IPS-NIHi7 (cell line): ENCODE results near the gene CCZ1.
"Not testable (repeated sequence)": the region's sequence is repeated elsewhere in the genome, so short reads cannot be mapped to it uniquely, and the experiment has no call there.

Experiments used
- DNase-seq: peaks from one replicate; pipeline ENCODE4 v3.0.0; 2012; ENCODE audit warnings: mixed read lengths; ENCODE audit errors: extremely low spot score

The CCZ1 gene

GRCh38 chr7:5898480-5899224 is at the start of gene CCZ1:
Gene CCZ1, plus strand, starts transcription at chr7:5898733. Its CDS starts 67 bp downstream, at chr7:5898800.
- DNase-seq, result peak; percentile 18

DNA sequence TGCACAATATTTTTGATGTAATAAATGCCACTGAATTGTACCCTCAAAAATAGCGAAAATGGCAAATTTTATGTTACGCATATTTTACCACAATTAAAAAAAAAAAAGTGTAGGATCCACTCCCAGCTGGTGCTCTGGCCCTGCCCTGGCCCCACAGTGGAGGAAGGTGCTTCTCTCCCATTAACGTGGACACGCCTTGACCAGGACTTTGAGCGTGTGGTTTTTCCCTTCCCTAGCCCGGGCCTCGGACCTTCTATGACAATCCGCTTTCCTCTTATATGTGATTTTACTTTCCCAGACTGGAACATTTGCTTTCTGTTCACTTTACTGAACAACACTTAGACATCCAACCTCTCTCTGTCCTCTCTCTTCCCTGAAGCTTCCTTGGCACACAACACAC is 47.6 kb upstream of the CCZ1 start:
- no peak for DNase-seq

DNA sequence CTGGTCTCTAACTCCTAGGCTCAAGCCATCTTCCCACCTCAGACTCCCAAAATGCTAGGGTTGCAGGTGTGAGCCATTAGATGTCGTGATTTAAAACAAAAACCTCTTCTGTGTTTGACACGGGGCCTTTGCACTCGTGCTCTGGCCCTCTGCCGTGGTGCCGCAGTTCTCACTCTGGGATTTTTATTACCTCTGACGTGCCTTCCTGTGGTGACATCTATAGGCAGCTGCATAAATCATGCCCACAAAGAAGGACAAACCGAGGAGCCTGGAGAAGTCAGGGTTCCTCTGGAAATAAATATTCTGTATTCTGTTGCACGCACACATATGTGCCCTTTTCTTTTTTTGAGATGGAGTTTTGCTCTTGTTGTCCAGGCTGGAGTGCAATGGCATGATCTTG is 43.8 kb upstream of the CCZ1 start:
- no peak for DNase-seq

DNA sequence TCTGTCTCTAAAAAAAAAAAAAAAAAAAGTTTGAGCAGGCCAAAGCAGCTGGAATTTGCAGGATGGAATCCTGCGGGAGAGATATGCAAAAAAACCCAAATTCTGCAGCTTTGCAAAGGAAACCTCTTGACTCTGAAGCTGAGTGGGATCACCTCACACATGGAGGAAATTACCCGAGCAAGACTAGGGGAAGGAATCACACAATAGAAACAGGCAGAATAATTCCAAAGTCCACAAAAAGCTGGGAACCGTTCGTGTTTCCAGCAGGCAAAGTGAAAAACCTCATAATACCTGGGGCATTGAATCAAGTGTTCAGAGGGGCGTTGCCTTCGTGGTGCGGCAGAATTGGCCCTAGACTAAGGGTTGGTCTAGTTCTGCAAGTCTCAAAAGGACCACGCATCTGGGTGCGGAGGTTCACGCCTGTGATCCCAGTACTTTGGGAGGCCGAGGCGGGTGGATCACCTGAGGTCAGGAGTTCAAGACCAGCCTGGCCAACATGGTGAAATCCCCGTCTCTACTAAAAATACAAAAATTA is 41.4 kb upstream of the CCZ1 start:
- not testable (repeated sequence) for DNase-seq

DNA sequence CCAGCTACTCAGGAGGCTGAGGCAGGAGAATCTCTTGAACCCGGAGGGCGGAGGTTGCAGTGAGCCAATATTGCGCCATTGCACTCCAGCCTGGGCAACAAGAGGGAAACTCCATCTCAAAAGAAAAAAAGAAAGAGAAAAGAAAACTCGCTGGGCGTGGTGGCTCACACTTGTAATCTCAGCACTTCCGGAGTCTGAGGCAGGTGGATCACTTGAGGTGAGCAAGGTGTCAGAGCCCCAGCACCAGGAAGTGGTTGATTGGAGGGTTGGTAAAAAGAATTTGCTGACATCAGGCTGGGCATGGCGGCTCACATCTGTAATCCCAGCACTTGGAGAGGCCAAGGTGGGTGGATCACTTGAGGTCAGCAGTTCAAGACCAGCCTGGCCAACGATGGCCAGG is 40.0 kb upstream of the CCZ1 start:
- not testable (repeated sequence) for DNase-seq

DNA sequence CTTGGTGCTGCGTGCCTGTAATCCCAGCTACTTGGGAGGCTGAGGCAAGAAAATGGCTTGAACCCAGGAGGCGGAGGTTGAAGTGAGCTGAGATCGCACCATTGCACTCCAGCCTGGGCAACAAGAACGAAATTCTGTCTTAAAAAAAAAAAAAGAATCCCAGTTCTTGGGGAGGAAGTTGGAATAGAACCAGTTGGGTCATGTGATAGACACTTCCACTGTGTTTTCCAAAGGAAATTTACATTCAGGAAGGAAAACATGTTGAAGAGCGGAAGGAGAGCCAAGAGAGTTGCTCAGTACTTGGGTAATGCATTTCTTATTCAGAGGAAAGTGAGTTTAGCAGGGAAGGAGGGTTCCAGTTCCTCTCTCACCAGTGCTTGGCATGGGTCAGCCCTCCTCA is 37.3 kb upstream of the CCZ1 start:
- not testable (repeated sequence) for DNase-seq

DNA sequence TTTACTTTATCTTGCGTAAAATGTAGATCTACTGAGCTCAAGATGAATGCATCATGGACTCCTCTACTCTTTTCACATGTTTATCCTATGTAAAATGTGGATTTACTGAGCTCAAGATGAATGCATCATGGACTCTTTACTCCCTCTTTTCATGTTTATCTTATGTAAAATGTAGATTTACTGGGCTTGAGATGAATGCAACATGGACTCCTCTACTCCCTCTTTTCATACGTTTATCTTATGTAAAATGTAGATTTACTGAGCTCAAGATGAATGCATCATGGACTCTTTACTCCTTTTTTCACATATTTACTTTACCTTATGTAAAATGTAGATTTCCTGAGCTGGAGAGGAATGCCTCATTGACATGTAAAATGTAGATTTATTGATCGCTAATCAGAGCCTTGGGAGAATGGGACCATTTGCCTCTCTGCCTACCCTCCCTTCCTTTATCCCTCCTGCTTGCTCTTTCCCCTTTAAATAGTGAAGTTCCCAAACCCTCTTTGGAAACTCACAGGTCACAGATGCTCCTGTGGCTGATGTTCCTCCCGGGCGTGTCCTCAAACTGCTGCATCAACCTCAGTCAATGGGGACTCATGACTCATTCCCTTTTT is 35.7 kb upstream of the CCZ1 start:
- DNase-seq, result not testable (repeated sequence)

DNA sequence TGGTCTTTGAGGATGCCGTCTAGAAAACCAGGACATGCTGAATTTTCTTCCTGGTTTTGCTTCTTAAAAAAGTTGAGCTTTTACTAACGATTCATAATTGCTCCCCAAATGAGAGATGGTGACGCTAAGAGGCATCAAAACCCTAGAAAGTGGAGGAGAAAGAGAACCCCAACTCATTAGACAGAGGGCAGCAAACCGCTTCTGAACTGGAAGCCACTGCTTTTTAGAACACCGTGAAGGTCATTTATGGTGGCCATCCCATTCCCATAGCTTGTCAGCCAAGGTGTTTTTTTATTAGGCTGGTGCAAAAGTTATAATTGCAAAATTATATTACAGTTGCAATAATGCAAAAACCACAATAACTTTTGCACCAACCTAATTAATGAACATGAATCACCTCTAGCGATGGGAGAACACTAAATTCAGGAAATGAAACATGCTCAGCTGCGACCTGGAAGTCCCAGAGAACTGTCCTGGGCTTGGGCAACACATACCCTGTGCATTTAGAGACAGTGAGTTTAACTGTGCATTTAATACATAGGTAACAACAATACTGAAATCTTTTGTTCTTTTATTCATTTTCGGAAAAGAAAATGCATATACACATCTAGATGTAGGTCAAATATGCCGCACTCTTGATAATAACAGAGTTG is 33.1 kb upstream of the CCZ1 start:
- DNase-seq, result not testable (repeated sequence)

- no peak for DNase-seq
Observed at GRCh38 chr7:5867060-5867459, 31.5 kb upstream of the CCZ1 start.

- not testable (repeated sequence) for DNase-seq
Observed at GRCh38 chr7:5868928-5869341, 29.6 kb upstream of the CCZ1 start.

DNA sequence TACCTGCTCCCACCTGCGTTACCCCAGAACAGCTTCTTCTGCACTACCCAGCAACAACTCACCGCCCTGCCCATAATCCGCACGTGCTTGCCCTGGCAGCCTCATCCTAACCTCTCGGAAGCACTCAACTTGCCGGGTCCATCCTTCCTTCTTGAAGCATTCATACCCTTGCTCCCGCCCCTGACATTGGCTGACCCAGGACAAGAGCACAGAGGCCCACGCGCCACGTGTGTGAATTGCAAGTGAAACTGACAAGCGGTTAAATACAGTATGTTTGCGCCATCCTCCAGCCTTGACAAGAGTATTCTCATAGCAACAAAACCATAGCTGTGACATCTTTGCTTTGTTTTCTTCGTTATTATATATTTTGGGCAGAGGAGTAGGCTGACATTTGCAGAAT is 28.8 kb upstream of the CCZ1 start:
- DNase-seq, result no peak

DNA sequence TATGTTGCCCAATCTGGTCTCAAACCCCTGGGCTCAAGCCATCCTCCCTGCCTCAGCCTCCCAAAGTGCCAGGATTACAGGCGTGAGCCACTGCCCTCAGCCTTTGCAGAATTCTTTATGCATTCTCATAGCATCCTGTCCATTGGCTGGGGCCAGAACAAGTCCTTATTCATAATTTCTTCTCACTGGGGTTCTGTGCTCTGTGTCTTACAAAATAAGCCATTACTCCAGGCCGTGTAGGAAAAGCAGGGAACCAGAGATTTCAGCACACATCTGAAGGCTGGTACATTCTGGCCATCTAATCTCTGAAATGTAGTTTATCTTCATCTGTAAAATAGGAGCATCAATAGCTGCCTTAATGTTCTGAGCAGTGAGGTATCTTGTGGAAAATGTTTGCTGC is 28.2 kb upstream of the CCZ1 start:
- DNase-seq, result no peak

DNA sequence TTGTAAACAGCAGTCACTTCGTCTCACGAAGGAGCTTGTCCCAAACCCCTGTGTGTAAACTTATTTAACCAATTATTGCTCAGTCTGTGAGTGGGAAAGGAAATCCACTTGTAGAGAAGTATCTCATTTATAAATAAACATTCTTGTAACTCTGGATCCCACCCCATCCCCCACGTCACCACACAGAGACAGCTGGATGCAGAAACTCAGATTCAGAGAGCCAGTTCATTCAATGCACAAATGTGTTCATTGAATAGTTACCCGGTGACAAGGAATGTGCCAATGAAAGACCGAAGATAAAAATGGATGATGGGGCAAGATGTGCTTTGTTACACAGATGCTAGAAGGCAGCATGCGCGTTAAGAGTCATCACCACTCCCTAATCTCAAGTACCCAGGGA is 26.2 kb upstream of the CCZ1 start:
- DNase-seq, result no peak

GRCh38 chr7:5879591-5879990 is 18.9 kb upstream of the CCZ1 start:
- not testable (repeated sequence) for DNase-seq

DNA sequence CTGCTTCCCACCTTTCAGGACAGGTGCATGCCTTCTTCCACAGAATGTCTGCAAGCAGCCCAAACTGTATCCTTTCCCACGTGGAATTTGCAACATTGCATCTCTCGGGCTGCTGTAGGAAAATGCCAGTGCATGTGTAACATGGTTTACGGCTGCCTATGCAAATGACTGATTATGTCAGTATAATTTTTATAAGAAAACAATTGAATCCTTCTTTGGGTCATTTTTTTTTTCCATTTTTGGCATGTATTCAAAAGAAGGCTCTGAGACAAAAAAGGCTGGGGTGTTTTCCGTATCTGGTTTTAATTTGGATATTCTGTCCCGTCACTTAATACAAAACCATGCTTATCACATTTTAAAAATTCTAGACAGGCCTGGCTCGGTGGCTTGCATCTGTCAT is 18.4 kb upstream of the CCZ1 start:
- not testable (repeated sequence) for DNase-seq

DNA sequence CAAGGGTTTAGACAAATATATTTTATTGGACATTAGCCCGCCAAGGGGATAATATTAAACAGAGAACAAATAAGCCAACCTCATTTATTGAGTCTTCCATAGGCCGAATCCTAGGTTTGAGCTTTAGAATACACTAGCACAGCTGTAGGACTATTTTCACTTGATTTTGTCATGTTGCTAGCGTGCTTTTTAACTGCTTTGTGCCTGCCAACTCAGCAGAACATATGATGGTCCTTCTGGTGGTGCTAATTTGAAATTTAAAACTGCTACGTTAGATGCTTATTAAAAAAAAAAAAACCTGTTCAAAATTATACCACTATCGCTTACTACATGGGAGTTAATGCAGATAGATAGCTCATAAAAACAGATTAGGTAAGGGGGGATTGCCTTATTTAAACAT is 14.1 kb upstream of the CCZ1 start:
- not testable (repeated sequence) for DNase-seq

DNA sequence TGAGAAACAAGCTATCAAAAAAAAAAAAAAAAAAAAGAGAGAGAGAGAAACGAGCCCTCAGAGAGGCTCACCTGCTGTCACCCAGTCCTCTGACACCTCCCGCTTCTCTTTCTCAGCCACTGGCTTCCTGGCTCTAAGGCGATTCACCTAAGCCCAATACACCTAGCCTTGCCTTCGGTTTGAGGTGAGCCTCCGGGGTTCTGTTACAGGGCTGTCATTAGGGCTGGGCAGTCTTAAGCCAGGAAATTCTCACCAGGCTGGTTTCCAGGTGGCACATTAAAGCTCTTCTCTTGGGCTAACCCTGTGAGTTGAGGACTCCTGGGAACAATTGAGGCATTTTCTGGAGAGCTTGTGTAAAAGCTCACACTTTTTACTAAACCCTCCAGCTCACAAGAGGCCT is 10.5 kb upstream of the CCZ1 start:
- not testable (repeated sequence) for DNase-seq

GRCh38 chr7:5890244-5890643 is 8.3 kb upstream of the CCZ1 start:
- not testable (repeated sequence) for DNase-seq

GRCh38 chr7:5892498-5892897 is 6.0 kb upstream of the CCZ1 start:
- no peak for DNase-seq

GRCh38 chr7:5897369-5897919 is 1.1 kb upstream of the CCZ1 start:
- not testable (repeated sequence) for DNase-seq

- not testable (repeated sequence) for DNase-seq
Observed at GRCh38 chr7:5903002-5903401, 4.5 kb downstream of the CCZ1 start.

GRCh38 chr7:5904726-5905125 is 6.2 kb downstream of the CCZ1 start:
- not testable (repeated sequence) for DNase-seq
